ENCODE results near the gene NRXN3.

Gene NRXN3

GRCh38 chr14:78752518-78753188 lies 582.5 kb downstream of the NRXN3 start:
- no peak for TF ChIP-seq CTCF (IDR thresholded peaks at IDR 0.05; ENCODE audit: low read depth, low read length, missing control alignments)
- no peak for DNase-seq (ENCODE audit: extremely low read depth, low read depth)
- H3K4me3 ChIP-seq (replicated peaks; ENCODE audit: low read depth, low read length) = no peak overlapping the region

GRCh38 chr14:78754059-78754458 lies 583.9 kb downstream of the NRXN3 start:
- H3K4me3 ChIP-seq (replicated peaks; ENCODE audit: low read depth, low read length) = no peak overlapping the region
- DNase-seq (ENCODE audit: extremely low read depth, low read depth) = no peak
- TF ChIP-seq CTCF (IDR thresholded peaks at IDR 0.05; ENCODE audit: low read depth, low read length, missing control alignments) = no peak

GRCh38 chr14:78758333-78758732 lies 588.2 kb downstream of the NRXN3 start:
- no peak overlapping the region for H3K4me3 ChIP-seq (replicated peaks; ENCODE audit: low read depth, low read length)
- no peak for DNase-seq (ENCODE audit: extremely low read depth, low read depth)
- no peak for TF ChIP-seq CTCF (IDR thresholded peaks at IDR 0.05; ENCODE audit: low read depth, low read length, missing control alignments)

DNA sequence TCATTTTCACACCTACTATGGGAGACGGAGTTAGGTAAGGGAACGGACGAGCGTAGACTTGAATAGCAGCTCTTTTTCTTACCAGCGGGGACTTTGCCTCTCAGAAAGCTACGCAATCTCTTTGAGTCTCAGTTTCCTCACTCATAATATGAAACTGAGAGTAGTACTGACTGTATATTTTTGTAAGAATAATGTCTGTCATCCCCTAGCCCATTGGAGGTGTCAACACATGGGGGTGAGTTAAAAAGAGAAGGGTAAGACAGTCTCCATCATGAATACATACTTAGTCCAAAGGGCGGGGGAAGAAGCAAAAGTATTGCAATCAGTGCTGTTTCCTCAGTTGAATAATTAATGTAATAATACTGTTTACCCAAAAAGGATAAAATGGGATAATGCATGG lies 592.2 kb downstream of the NRXN3 start:
- no peak for DNase-seq (ENCODE audit: extremely low read depth, low read depth)
- no peak for TF ChIP-seq CTCF (IDR thresholded peaks at IDR 0.05; ENCODE audit: low read depth, low read length, missing control alignments)
- H3K4me3 ChIP-seq (replicated peaks; ENCODE audit: low read depth, low read length) = no peak overlapping the region

DNA sequence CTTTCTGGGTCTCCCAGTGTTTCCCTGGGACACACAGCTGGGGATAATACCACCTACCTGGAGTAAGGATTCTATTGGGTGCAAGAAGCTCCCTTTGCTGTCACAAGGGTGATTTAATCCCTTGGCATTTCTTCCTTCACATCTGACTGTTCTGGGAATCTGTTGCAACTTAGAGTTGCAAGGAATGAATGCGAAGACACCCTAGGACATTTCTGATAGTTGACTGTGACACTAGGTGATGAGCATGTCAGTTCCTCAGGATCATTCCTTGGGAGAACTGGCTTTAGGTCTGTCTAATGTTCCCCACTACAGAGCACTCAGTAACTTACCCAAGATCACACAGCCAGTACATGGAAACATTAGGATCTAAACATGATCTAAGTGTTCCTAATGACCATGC lies 593.6 kb downstream of the NRXN3 start:
- no peak for TF ChIP-seq CTCF (IDR thresholded peaks at IDR 0.05; ENCODE audit: low read depth, low read length, missing control alignments)
- no peak overlapping the region for H3K4me3 ChIP-seq (replicated peaks; ENCODE audit: low read depth, low read length)
- DNase-seq (ENCODE audit: extremely low read depth, low read depth) = no peak

DNA sequence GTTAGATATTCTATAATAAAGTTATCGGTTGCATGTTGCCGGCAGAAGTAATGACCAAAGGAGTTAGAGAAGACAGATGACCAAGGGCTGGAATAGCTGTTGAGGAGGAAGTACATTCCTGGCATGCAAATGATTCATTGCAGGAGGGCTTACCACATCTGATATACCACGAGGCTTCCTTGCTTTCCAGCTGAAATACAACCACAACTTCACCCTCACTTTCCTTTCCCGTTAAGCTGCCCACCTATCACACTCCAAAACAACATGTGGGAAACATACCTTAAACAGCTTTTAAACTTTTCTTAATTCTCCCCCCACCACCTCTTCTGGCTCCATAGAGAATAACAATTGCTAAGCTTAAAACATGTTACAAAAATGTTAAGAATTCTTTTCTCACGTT lies 594.1 kb downstream of the NRXN3 start:
- no peak for TF ChIP-seq CTCF (IDR thresholded peaks at IDR 0.05; ENCODE audit: low read depth, low read length, missing control alignments)
- H3K4me3 ChIP-seq (replicated peaks; ENCODE audit: low read depth, low read length) = no peak overlapping the region
- DNase-seq (ENCODE audit: extremely low read depth, low read depth) = no peak

- no peak overlapping the region for H3K4me3 ChIP-seq (replicated peaks; ENCODE audit: low read depth, low read length)
- no peak for TF ChIP-seq CTCF (IDR thresholded peaks at IDR 0.05; ENCODE audit: low read depth, low read length, missing control alignments)
- DNase-seq (ENCODE audit: extremely low read depth, low read depth) = no peak
These were observed 594.5 kb downstream of the NRXN3 start for GRCh38 chr14:78764645-78765044.

Data from HFF-Myc (cell line).